Vagina (tissue), 2 donors: Measurements from ENCODE around the gene PDGFC. TPM values are rescaled to one million over a fixed set of nuclear protein-coding genes. Genes with fewer than 3 reads are reported as not detected.

Experiments
- DNase-seq, 2 donors: peaks; one replicate each; pipeline ENCODE4 v3.0.0-alpha.2; 2017; ENCODE audit errors: extremely low spot score in 2 of 2
- H3K27ac ChIP-seq: fragments of 200-600 bp; sonication (generic); one replicate; pipeline ENCODE4 v1.5.1; 2019
- H3K27me3 ChIP-seq: fragments of 200-600 bp; sonication (generic); one replicate; pipeline ENCODE4 v1.5.1; 2019
- H3K36me3 ChIP-seq, 2 donors: fragments of 200-600 bp; sonication (generic); one replicate each; pipeline ENCODE4 v1.5.1; 2017 to 2019
- H3K4me1 ChIP-seq: fragments of 200-600 bp; sonication (generic); one replicate; pipeline ENCODE4 v1.5.1; 2019
- H3K4me3 ChIP-seq, 2 donors: fragments of 200-600 bp; sonication (generic); 1 replicate in 1 of 2; 2 replicates in 1 of 2; pipeline ENCODE4 v1.5.1; 2016 to 2019
- H3K9me3 ChIP-seq: fragments of 200-600 bp; sonication (generic); one replicate; pipeline ENCODE4 v1.5.1; 2019
- CTCF ChIP-seq, 3 experiments: fragments of 450-650 bp in 2 of 3; fragments of 200-600 bp in 1 of 3; sonication (generic) in 1 of 3; IDR thresholded peaks; one replicate each; pipeline ENCODE4 v1.5.1; 2017 to 2019; ENCODE audit warnings: antibody characterized with exemption in 3 of 3, mild to moderate bottlenecking in 2 of 3, moderate library complexity in 2 of 3
- POLR2A ChIP-seq, 2 donors: fragments of 450-650 bp; IDR thresholded peaks; one replicate each; pipeline ENCODE4 v1.6.1; 2017; ENCODE audit warnings: antibody characterized with exemption in 2 of 2, mild to moderate bottlenecking in 2 of 2, moderate library complexity in 2 of 2
- POLR2AphosphoS5 ChIP-seq, 2 donors: sonication (generic); formaldehyde crosslinking; IDR thresholded peaks; one replicate each; pipeline ENCODE4 v1.9.0; 2017; ENCODE audit warnings: antibody characterized with exemption in 2 of 2, mild to moderate bottlenecking in 2 of 2, low read depth in 1 of 2; ENCODE audit not compliant: insufficient read depth in 1 of 2
- intact Hi-C: fragments of 100-400 bp; cut with DNase I; formaldehyde crosslinking; loops from one replicate; pipeline ENCODE4 v1.15.1; 2023
- total RNA-seq: library from RNA; depleted of rRNA; stranded (reverse); fragments of >200 nt; gene quantifications from one replicate; pipeline ENCODE4 v1.2.3, GENCODE V29; 2016

PDGFC gene
- total RNA-seq, 1 donor from 2014 or later, result 19.4 TPM

DNA sequence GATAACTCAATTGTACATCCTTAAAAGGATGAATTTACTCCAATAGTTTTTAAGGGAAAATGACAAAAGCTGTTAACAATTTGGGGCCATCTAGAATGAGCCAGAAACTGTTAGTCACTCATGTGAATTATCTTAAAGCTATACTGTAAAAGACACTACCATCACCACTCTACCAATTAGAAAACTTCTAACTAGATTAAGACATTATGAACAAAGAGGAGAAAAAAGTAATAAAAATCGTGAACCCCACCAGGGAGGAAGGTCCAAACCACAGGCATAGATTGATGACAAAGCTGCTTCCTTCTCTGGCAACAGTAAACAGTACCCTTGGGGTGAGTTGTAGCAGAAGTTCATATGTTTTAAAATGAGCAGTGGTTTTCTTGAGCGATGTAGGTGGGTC lies 106.1 kb downstream of the PDGFC start:
- H3K4me1 ChIP-seq, result peaks cover 3% of the 10 kb centered on the region
- no peak overlapping the region for H3K4me3 ChIP-seq
- intact Hi-C loops, result no loop called here
- no peaks in the 10 kb centered on the region for H3K36me3 ChIP-seq
- H3K9me3 ChIP-seq, result no peaks in the 10 kb centered on the region
- no peak for DNase-seq
- H3K27me3 ChIP-seq, result no peaks in the 10 kb centered on the region
- TF ChIP-seq CTCF (IDR thresholded peaks at IDR 0.05) (no peak), POLR2AphosphoS5 (IDR thresholded peaks at IDR 0.05; ENCODE audit: insufficient read depth in 1 of 2, low read depth in 1 of 2) (no peak), POLR2A (IDR thresholded peaks at IDR 0.05) (no peak)
- H3K27ac ChIP-seq, result no peak overlapping the region

- Histone ChIP-seq H3K4me3 (no peak overlapping the region), H3K27ac (no peak overlapping the region), H3K9me3 (no peaks in the 10 kb centered on the region), H3K36me3 (no peaks in the 10 kb centered on the region), H3K4me1 (no peaks in the 10 kb centered on the region), H3K27me3 (no peaks in the 10 kb centered on the region)
- no peak for DNase-seq
- intact Hi-C loops, result no loop called here
- TF ChIP-seq POLR2AphosphoS5 (IDR thresholded peaks at IDR 0.05; ENCODE audit: insufficient read depth in 1 of 2, low read depth in 1 of 2) (no peak), CTCF (IDR thresholded peaks at IDR 0.05) (no peak), POLR2A (IDR thresholded peaks at IDR 0.05) (no peak)
Measured at GRCh38 chr4:156858071-156858470, 113.5 kb downstream of the PDGFC start.

GRCh38 chr4:156838761-156839160 lies 132.8 kb downstream of the PDGFC start:
- H3K27me3 ChIP-seq, result no peaks in the 10 kb centered on the region
- no peaks in the 10 kb centered on the region for H3K36me3 ChIP-seq
- H3K9me3 ChIP-seq, result peaks cover 8% of the 10 kb centered on the region
- intact Hi-C loops, result no loop called here
- no peak for DNase-seq
- no peak overlapping the region for H3K4me3 ChIP-seq
- TF ChIP-seq CTCF (IDR thresholded peaks at IDR 0.05) (no peak), POLR2A (IDR thresholded peaks at IDR 0.05) (no peak), POLR2AphosphoS5 (IDR thresholded peaks at IDR 0.05; ENCODE audit: insufficient read depth in 1 of 2, low read depth in 1 of 2) (no peak)
- no peaks in the 10 kb centered on the region for H3K4me1 ChIP-seq
- no peak overlapping the region for H3K27ac ChIP-seq

DNA sequence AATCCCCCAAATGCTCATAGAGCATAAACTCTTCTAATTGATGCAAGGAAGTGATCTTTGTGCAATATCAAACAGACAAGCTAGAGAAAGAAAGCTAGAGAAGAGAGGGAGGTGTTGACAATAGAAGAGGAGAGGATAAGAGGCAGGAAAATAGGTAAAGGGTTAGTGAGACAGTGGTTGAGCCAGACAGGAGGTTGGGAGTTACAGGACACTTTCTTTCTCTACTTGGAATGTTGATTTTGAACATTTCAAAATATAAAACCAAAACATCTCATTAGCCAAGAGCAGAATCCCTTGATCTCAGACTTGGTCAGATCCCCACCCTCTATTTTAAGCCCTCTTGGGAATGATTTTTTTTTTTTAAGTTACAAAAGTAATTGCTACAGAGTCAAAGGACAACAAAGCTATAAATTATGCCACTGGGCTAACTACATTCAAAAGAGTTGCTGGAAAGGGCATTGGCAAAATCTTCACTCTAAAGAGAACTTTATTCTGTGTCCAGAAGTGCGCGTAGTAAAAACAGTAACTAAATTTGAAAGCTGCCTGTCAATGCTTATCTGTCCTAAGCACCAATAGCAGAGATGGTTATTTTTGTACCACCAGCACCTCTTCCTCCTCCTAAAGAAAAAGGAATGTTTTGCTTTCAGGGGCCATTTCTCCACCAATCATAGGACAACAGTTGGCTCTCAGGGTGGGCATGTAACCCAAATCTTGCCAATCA lies 133.8 kb downstream of the PDGFC start:
- TF ChIP-seq CTCF (IDR thresholded peaks at IDR 0.05), result no peak
- no peak for TF ChIP-seq POLR2A (IDR thresholded peaks at IDR 0.05)
- peak in 1 of 2 donors; percentile 8 for TF ChIP-seq POLR2AphosphoS5 (IDR thresholded peaks at IDR 0.05; ENCODE audit: insufficient read depth in 1 of 2, low read depth in 1 of 2)
- H3K4me1 ChIP-seq, result no peaks in the 10 kb centered on the region
- H3K27ac ChIP-seq, result no peak overlapping the region
- peaks cover 8% of the 10 kb centered on the region for H3K9me3 ChIP-seq
- no peaks in the 10 kb centered on the region for H3K36me3 ChIP-seq
- intact Hi-C loops, result no loop called here
- DNase-seq, result no peak
- no peak overlapping the region for H3K4me3 ChIP-seq
- no peaks in the 10 kb centered on the region for H3K27me3 ChIP-seq

DNA sequence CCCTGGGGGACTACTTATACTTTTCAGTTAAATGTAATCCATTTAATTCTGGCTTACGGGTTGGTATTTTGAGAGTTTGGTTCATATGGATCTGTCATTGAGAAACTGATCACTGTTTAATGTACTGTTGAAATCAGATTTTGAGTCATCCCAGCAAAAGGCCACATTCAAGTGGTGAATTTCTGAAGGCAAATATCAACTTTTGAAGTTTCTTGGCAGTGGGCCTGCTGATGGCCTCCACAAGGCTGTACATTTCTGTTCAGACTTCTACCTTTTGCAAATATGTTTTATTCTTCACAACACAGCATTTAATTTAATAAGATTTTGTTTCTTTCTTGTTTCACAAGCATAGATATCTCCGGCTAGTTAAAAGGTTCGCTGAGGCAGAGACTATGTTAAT lies 138.7 kb downstream of the PDGFC start:
- intact Hi-C loops, result no loop called here
- Histone ChIP-seq H3K4me3 (no peak overlapping the region), H3K36me3 (no peaks in the 10 kb centered on the region), H3K27ac (no peak overlapping the region), H3K27me3 (no peaks in the 10 kb centered on the region), H3K9me3 (no peaks in the 10 kb centered on the region), H3K4me1 (no peaks in the 10 kb centered on the region)
- DNase-seq, result no peak
- TF ChIP-seq POLR2AphosphoS5 (IDR thresholded peaks at IDR 0.05; ENCODE audit: insufficient read depth in 1 of 2, low read depth in 1 of 2) (no peak), CTCF (IDR thresholded peaks at IDR 0.05) (no peak), POLR2A (IDR thresholded peaks at IDR 0.05) (no peak)
